ENCODE results near the gene HECW1. TPM values are rescaled to one million over a fixed set of nuclear protein-coding genes. Genes with fewer than 3 reads are reported as not detected.

HECW1 gene
- total and polyA plus RNA-seq, 4 donors = 0.05 TPM; not detected in 3

DNA sequence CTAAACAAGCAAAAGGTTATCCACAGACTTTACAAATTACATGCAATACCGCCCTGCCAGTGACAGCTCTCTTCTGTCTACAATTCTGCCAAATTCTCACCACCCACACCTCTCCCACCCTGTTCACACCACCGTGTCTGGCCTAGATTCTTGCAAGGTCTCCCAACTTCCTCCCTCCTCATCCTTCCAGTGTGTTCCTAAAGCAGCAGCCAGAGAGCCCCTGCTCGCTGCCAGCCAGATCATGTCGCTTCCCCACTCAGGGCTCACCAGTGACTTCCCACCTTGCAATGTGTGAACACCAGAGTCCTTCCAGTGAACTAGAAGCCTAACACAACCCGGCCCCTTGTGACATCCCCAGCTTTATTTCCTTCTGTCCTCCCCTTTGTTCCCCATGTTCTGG, 121.6 kb downstream of the HECW1 start:
- TF ChIP-seq, protein P1, sequence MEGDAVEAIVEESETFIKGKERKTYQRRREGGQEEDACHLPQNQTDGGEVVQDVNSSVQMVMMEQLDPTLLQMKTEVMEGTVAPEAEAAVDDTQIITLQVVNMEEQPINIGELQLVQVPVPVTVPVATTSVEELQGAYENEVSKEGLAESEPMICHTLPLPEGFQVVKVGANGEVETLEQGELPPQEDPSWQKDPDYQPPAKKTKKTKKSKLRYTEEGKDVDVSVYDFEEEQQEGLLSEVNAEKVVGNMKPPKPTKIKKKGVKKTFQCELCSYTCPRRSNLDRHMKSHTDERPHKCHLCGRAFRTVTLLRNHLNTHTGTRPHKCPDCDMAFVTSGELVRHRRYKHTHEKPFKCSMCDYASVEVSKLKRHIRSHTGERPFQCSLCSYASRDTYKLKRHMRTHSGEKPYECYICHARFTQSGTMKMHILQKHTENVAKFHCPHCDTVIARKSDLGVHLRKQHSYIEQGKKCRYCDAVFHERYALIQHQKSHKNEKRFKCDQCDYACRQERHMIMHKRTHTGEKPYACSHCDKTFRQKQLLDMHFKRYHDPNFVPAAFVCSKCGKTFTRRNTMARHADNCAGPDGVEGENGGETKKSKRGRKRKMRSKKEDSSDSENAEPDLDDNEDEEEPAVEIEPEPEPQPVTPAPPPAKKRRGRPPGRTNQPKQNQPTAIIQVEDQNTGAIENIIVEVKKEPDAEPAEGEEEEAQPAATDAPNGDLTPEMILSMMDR (IDR thresholded peaks at IDR 0.05; ENCODE audit: low read depth, low read length, missing input control) = no peak
- no peak for TF ChIP-seq RAD21 (IDR thresholded peaks at IDR 0.05)
- TF ChIP-seq, protein P2, sequence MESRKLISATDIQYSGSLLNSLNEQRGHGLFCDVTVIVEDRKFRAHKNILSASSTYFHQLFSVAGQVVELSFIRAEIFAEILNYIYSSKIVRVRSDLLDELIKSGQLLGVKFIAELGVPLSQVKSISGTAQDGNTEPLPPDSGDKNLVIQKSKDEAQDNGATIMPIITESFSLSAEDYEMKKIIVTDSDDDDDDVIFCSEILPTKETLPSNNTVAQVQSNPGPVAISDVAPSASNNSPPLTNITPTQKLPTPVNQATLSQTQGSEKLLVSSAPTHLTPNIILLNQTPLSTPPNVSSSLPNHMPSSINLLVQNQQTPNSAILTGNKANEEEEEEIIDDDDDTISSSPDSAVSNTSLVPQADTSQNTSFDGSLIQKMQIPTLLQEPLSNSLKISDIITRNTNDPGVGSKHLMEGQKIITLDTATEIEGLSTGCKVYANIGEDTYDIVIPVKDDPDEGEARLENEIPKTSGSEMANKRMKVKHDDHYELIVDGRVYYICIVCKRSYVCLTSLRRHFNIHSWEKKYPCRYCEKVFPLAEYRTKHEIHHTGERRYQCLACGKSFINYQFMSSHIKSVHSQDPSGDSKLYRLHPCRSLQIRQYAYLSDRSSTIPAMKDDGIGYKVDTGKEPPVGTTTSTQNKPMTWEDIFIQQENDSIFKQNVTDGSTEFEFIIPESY (IDR thresholded peaks at IDR 0.05) = no peak
- TF ChIP-seq HNF4A (conservative IDR thresholded peaks at IDR 0.05) = no peak
- TF ChIP-seq FOXA1 (IDR thresholded peaks at IDR 0.05) = no peak
- no peak for TF ChIP-seq EGR1 (IDR thresholded peaks at IDR 0.05; ENCODE audit: low read depth in 2 of 2)
- TF ChIP-seq SP1 (IDR thresholded peaks at IDR 0.05) = no peak
- no peak for TF ChIP-seq HNF4G (IDR thresholded peaks at IDR 0.05)
- no peak for TF ChIP-seq NR2F2 (IDR thresholded peaks at IDR 0.05)
- TF ChIP-seq, protein P3, sequence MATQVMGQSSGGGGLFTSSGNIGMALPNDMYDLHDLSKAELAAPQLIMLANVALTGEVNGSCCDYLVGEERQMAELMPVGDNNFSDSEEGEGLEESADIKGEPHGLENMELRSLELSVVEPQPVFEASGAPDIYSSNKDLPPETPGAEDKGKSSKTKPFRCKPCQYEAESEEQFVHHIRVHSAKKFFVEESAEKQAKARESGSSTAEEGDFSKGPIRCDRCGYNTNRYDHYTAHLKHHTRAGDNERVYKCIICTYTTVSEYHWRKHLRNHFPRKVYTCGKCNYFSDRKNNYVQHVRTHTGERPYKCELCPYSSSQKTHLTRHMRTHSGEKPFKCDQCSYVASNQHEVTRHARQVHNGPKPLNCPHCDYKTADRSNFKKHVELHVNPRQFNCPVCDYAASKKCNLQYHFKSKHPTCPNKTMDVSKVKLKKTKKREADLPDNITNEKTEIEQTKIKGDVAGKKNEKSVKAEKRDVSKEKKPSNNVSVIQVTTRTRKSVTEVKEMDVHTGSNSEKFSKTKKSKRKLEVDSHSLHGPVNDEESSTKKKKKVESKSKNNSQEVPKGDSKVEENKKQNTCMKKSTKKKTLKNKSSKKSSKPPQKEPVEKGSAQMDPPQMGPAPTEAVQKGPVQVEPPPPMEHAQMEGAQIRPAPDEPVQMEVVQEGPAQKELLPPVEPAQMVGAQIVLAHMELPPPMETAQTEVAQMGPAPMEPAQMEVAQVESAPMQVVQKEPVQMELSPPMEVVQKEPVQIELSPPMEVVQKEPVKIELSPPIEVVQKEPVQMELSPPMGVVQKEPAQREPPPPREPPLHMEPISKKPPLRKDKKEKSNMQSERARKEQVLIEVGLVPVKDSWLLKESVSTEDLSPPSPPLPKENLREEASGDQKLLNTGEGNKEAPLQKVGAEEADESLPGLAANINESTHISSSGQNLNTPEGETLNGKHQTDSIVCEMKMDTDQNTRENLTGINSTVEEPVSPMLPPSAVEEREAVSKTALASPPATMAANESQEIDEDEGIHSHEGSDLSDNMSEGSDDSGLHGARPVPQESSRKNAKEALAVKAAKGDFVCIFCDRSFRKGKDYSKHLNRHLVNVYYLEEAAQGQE (IDR thresholded peaks at IDR 0.05) = no peak
- TF ChIP-seq TAF1 (conservative IDR thresholded peaks at IDR 0.05) = no peak
- TF ChIP-seq, protein P4, sequence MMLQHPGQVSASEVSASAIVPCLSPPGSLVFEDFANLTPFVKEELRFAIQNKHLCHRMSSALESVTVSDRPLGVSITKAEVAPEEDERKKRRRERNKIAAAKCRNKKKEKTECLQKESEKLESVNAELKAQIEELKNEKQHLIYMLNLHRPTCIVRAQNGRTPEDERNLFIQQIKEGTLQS (IDR thresholded peaks at IDR 0.05) = no peak
- no peak for TF ChIP-seq GABPA (IDR thresholded peaks at IDR 0.05 in 1 of 2, conservative IDR thresholded peaks at IDR 0.05 in 1 of 2)
- TF ChIP-seq RXRA (IDR thresholded peaks at IDR 0.05) = no peak
- TF ChIP-seq, protein P5, sequence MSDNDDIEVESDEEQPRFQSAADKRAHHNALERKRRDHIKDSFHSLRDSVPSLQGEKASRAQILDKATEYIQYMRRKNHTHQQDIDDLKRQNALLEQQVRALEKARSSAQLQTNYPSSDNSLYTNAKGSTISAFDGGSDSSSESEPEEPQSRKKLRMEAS (IDR thresholded peaks at IDR 0.05) = no peak
- TF ChIP-seq YY1 (IDR thresholded peaks at IDR 0.05) = no peak
- TF ChIP-seq FOXA2 (IDR thresholded peaks at IDR 0.05) = no peak
- no peak for TF ChIP-seq JUND (IDR thresholded peaks at IDR 0.05)

More for the DNA sequence above, 121.6 kb downstream of the HECW1 start:
- no peaks in the 10 kb centered on the region for H3K9me3 ChIP-seq (ENCODE audit: control insufficient read depth in 4 of 4, low read length in 3 of 4)
- H3K27ac ChIP-seq (ENCODE audit: low read depth in 1 of 2, low read length in 2 of 2) = no peak overlapping the region
- no peak for DNase-seq (ENCODE audit: low spot score)
- no peaks in the 10 kb centered on the region for H3K4me1 ChIP-seq (ENCODE audit: control insufficient read depth in 4 of 4, insufficient read depth in 4 of 4, low read length in 3 of 4)
- peaks cover 0 to 3% (median 0%) of the 10 kb centered on the region in 4 donors for H3K27me3 ChIP-seq (ENCODE audit: control insufficient read depth in 4 of 4, insufficient read depth in 4 of 4, low read length in 3 of 4)
- H3K4me3 ChIP-seq (ENCODE audit: low read depth in 1 of 3, low read length in 3 of 3) = no peak overlapping the region
- no peaks in the 10 kb centered on the region for H3K36me3 ChIP-seq (ENCODE audit: control insufficient read depth in 4 of 4, insufficient read depth in 3 of 4, low read depth in 1 of 4, low read length in 3 of 4)
- no peak overlapping the region for H3K9ac ChIP-seq (ENCODE audit: low read depth in 1 of 2, low read length in 2 of 2)
- 63% methylated on average over 5 of the region's 5 CpGs for WGBS
